HG03066 (cell line): ENCODE measurements around the gene MGLL.
"Not testable (repeated sequence)": the region's sequence is repeated elsewhere in the genome, so short reads cannot be mapped to it uniquely, and the experiment has no call there.

Experiments used
- ATAC-seq: cut with Tn5 transposase; IDR thresholded peaks from one replicate; pipeline ENCODE4 v1.9.1; 2021; ENCODE audit warnings: low read depth; ENCODE audit not compliant: unreplicated experiment

MGLL gene

GRCh38 chr3:127697551-127698240, 124.6 kb downstream of the MGLL start:
- no peak for ATAC-seq

GRCh38 chr3:127694467-127695215, 127.7 kb downstream of the MGLL start:
- ATAC-seq, result no peak

GRCh38 chr3:127693336-127693843, 128.9 kb downstream of the MGLL start:
- ATAC-seq, result no peak

GRCh38 chr3:127692501-127693335, 129.6 kb downstream of the MGLL start:
- ATAC-seq, result no peak

GRCh38 chr3:127691974-127692373, 130.3 kb downstream of the MGLL start:
- no peak for ATAC-seq

GRCh38 chr3:127691489-127691888, 130.8 kb downstream of the MGLL start:
- ATAC-seq, result no peak

GRCh38 chr3:127690823-127691452, 131.4 kb downstream of the MGLL start:
- no peak for ATAC-seq

- ATAC-seq, result no peak
These were observed 132.2 kb downstream of the MGLL start for GRCh38 chr3:127690106-127690505.

- no peak for ATAC-seq
These were observed 133.0 kb downstream of the MGLL start for GRCh38 chr3:127689266-127689860.

- no peak for ATAC-seq
These were observed 133.7 kb downstream of the MGLL start for GRCh38 chr3:127688416-127689265.

GRCh38 chr3:127688022-127688415, 134.3 kb downstream of the MGLL start:
- no peak for ATAC-seq

GRCh38 chr3:127687228-127687737, 135.0 kb downstream of the MGLL start:
- ATAC-seq, result no peak

- ATAC-seq, result no peak
These were observed 135.8 kb downstream of the MGLL start for GRCh38 chr3:127686512-127686894.

- no peak for ATAC-seq
These were observed 136.4 kb downstream of the MGLL start for GRCh38 chr3:127685708-127686511.

GRCh38 chr3:127684871-127685707, 137.2 kb downstream of the MGLL start:
- ATAC-seq, result no peak

GRCh38 chr3:127682561-127682960, 139.8 kb downstream of the MGLL start:
- no peak for ATAC-seq

GRCh38 chr3:127682175-127682554, 140.2 kb downstream of the MGLL start:
- ATAC-seq, result not testable (repeated sequence)
